ENCODE data around the gene E2F6.
A peak's percentile ranks its signal among the peaks of the same experiment; 100 is the strongest.

GRCh38 chr2:11477994-11478393 lies 12.0 kb upstream of the E2F6 start:
- no peak for TF ChIP-seq POLR2A (IDR thresholded peaks at IDR 0.05)
- peak; percentile 77 to 93 (median 84) for TF ChIP-seq CTCF (IDR thresholded peaks at IDR 0.05)
